Activated CD8-positive, alpha-beta memory T cell treated with anti-CD3 and anti-CD28 coated beads for 24 hours (primary cell): ENCODE measurements around the gene ROBO2.

Experiments used
- DNase-seq: peaks from one replicate; pipeline ENCODE4 v3.0.0-alpha.2; 2020

Gene ROBO2

GRCh38 chr3:77125966-77126365 is 86.1 kb downstream of the ROBO2 start:
- DNase-seq, result no peak

GRCh38 chr3:77134769-77135168 is 94.9 kb downstream of the ROBO2 start:
- no peak for DNase-seq

- DNase-seq, result no peak
Measured at GRCh38 chr3:77137559-77137958, 97.7 kb downstream of the ROBO2 start.

- no peak for DNase-seq
Measured at GRCh38 chr3:77139624-77140023, 99.7 kb downstream of the ROBO2 start.

- DNase-seq, result no peak
Measured at GRCh38 chr3:77141423-77141822, 101.5 kb downstream of the ROBO2 start.

- no peak for DNase-seq
Measured at GRCh38 chr3:77142578-77142977, 102.7 kb downstream of the ROBO2 start.

GRCh38 chr3:77146004-77146403 is 106.1 kb downstream of the ROBO2 start:
- no peak for DNase-seq

- DNase-seq, result no peak
Measured at GRCh38 chr3:77147836-77148578, 108.1 kb downstream of the ROBO2 start.

GRCh38 chr3:77149382-77149781 is 109.5 kb downstream of the ROBO2 start:
- no peak for DNase-seq

- DNase-seq, result no peak
Measured at GRCh38 chr3:77150028-77150427, 110.1 kb downstream of the ROBO2 start.

- DNase-seq, result no peak
Measured at GRCh38 chr3:77150759-77151158, 110.9 kb downstream of the ROBO2 start.

- no peak for DNase-seq
Measured at GRCh38 chr3:77158730-77159581, 119.1 kb downstream of the ROBO2 start.

GRCh38 chr3:77160931-77161497 is 121.1 kb downstream of the ROBO2 start:
- DNase-seq, result no peak

GRCh38 chr3:77169823-77170222 is 129.9 kb downstream of the ROBO2 start:
- DNase-seq, result no peak

GRCh38 chr3:77171026-77171425 is 131.1 kb downstream of the ROBO2 start:
- DNase-seq, result no peak

- no peak for DNase-seq
Measured at GRCh38 chr3:77179762-77180161, 139.9 kb downstream of the ROBO2 start.

- DNase-seq, result no peak
Measured at GRCh38 chr3:77182341-77182740, 142.4 kb downstream of the ROBO2 start.

- DNase-seq, result no peak
Measured at GRCh38 chr3:77186319-77186718, 146.4 kb downstream of the ROBO2 start.

GRCh38 chr3:77186728-77187127 is 146.8 kb downstream of the ROBO2 start:
- DNase-seq, result no peak

- DNase-seq, result no peak
Measured at GRCh38 chr3:77188210-77188609, 148.3 kb downstream of the ROBO2 start.

- no peak for DNase-seq
Measured at GRCh38 chr3:77189258-77189657, 149.4 kb downstream of the ROBO2 start.

- no peak for DNase-seq
Measured at GRCh38 chr3:77189684-77190083, 149.8 kb downstream of the ROBO2 start.

GRCh38 chr3:77190374-77190773 is 150.5 kb downstream of the ROBO2 start:
- DNase-seq, result no peak

GRCh38 chr3:77191014-77191413 is 151.1 kb downstream of the ROBO2 start:
- no peak for DNase-seq
